MCF 10A (cell line): ENCODE results near the gene SH3RF1. TPM values are rescaled to one million over a fixed set of nuclear protein-coding genes. Genes with fewer than 3 reads are reported as not detected.

ENCODE experiments used
- BruUV-seq: library from RNA; stranded (reverse); fragments of 400-500 nt; replicated peaks from 2 replicates; lab custom pipeline; 2021; lab: Mats Ljungman, UMichigan
- CTCF ChIA-PET: fragments of 300-600 bp; sonication (Branson Sonifier 250); formaldehyde crosslinking; extraction: SDS; loops from one replicate; lab custom pipeline; 2021; ENCODE audit warnings: antibody characterized with exemption, inconsistent platforms; lab: Yijun Ruan, JAX
- POLR2A ChIA-PET: fragments of 300-600, 350-650 bp; sonication (Branson Sonifier 250); formaldehyde crosslinking; extraction: SDS; loops from one replicate; lab custom pipeline; 2020; ENCODE audit warnings: antibody characterized with exemption, inconsistent platforms; lab: Yijun Ruan, JAX
- DNase-seq: peaks from one replicate; pipeline ENCODE4 v3.0.0-alpha.2; 2018; ENCODE audit not compliant: unreplicated experiment
- H3K27ac Mint-ChIP-seq: one replicate; pipeline ENCODE4 v1.8.0; 2022; ENCODE audit warnings: mild to moderate bottlenecking, low read depth, mixed read lengths; ENCODE audit not compliant: unreplicated experiment
- H3K27me3 Mint-ChIP-seq: one replicate; pipeline ENCODE4 v1.8.0; 2022; ENCODE audit warnings: mixed read lengths; ENCODE audit not compliant: insufficient read depth, unreplicated experiment
- H3K36me3 Mint-ChIP-seq: one replicate; pipeline ENCODE4 v1.8.0; 2022; ENCODE audit warnings: mild to moderate bottlenecking, moderate library complexity, mixed read lengths; ENCODE audit not compliant: insufficient read depth, unreplicated experiment
- H3K4me1 Mint-ChIP-seq: one replicate; pipeline ENCODE4 v1.8.0; 2022; ENCODE audit warnings: mixed read lengths; ENCODE audit not compliant: insufficient read depth, unreplicated experiment
- H3K4me3 Mint-ChIP-seq: one replicate; pipeline ENCODE4 v1.8.0; 2022; ENCODE audit warnings: mild to moderate bottlenecking, moderate library complexity, mixed read lengths; ENCODE audit not compliant: unreplicated experiment
- H3K9me3 Mint-ChIP-seq: one replicate; pipeline ENCODE4 v1.8.0; 2022; ENCODE audit warnings: mixed read lengths; ENCODE audit not compliant: unreplicated experiment
- CTCF ChIP-seq: fragments of 200-600 bp; IDR thresholded peaks from one replicate; pipeline ENCODE4 v1.8.0; 2022; ENCODE audit warnings: antibody characterized with exemption, mild to moderate bottlenecking; ENCODE audit not compliant: unreplicated experiment
- intact Hi-C: fragments of 100-400 bp; cut with micrococcal nuclease; formaldehyde crosslinking; loops from 2 replicates; pipeline ENCODE4 v1.14.1; 2022
- total RNA-seq: library from RNA; stranded (reverse); gene quantifications from 2 replicates; pipeline ENCODE4 v1.2.3, GENCODE V29; 2022

The SH3RF1 gene
- total RNA-seq, 1 experiment from 2014 or later, result 17.4 TPM

- H3K4me1 Mint-ChIP-seq, result no peaks in the 10 kb centered on the region
- intact Hi-C loops, result no loop called here
- BruUV-seq, result no TSS peak
- H3K4me3 Mint-ChIP-seq, result no peak overlapping the region
- no peak for DNase-seq
- H3K27me3 Mint-ChIP-seq, result no peaks in the 10 kb centered on the region
- H3K36me3 Mint-ChIP-seq, result peaks cover 7% of the 10 kb centered on the region
- no peak for TF ChIP-seq CTCF
- no peak overlapping the region for H3K27ac Mint-ChIP-seq
- no peaks in the 10 kb centered on the region for H3K9me3 Mint-ChIP-seq
- ChIA-PET CTCF (interaction anchor here (0.6 kb wide), 1 partner anchor 451 kb away, joined by 4 read pairs; no protein-coding TSS in a partner anchor), POLR2A (no interaction called here)
Observed at GRCh38 chr4:169054879-169055278, 215.9 kb downstream of the SH3RF1 start.

GRCh38 chr4:169052594-169052945 lies 218.2 kb downstream of the SH3RF1 start:
- CTCF ChIA-PET, result interaction anchor here (0.6 to 0.9 kb wide), 2 partner anchors 9 to 345 kb away, joined by 3 to 4 read pairs; no protein-coding TSS in a partner anchor

GRCh38 chr4:169051761-169052593 lies 218.8 kb downstream of the SH3RF1 start:
- CTCF ChIA-PET, result interaction anchor here (0.6 to 0.9 kb wide), 3 partner anchors 8 to 345 kb away, joined by 3 to 4 read pairs (median 4); no protein-coding TSS in a partner anchor
- intact Hi-C loops, result no loop called here
- POLR2A ChIA-PET, result no interaction called here
- peaks cover 7% of the 10 kb centered on the region for H3K36me3 Mint-ChIP-seq
- no peak for TF ChIP-seq CTCF
- no peak overlapping the region for H3K27ac Mint-ChIP-seq
- no peaks in the 10 kb centered on the region for H3K9me3 Mint-ChIP-seq
- no peaks in the 10 kb centered on the region for H3K4me1 Mint-ChIP-seq
- DNase-seq, result no peak
- H3K4me3 Mint-ChIP-seq, result no peak overlapping the region
- no TSS peak for BruUV-seq
- H3K27me3 Mint-ChIP-seq, result no peaks in the 10 kb centered on the region

More at GRCh38 chr4:169052594-169052945, 218.2 kb downstream of the SH3RF1 start:
- intact Hi-C loops, result no loop called here
- no peak for TF ChIP-seq CTCF
- BruUV-seq, result no TSS peak
- no peak for DNase-seq
- H3K9me3 Mint-ChIP-seq, result no peaks in the 10 kb centered on the region
- no peaks in the 10 kb centered on the region for H3K4me1 Mint-ChIP-seq
- H3K27ac Mint-ChIP-seq, result no peak overlapping the region
- POLR2A ChIA-PET, result no interaction called here
- no peak overlapping the region for H3K4me3 Mint-ChIP-seq
- peaks cover 7% of the 10 kb centered on the region for H3K36me3 Mint-ChIP-seq
- H3K27me3 Mint-ChIP-seq, result no peaks in the 10 kb centered on the region

GRCh38 chr4:169050881-169051760 lies 219.6 kb downstream of the SH3RF1 start:
- no peak overlapping the region for H3K4me3 Mint-ChIP-seq
- H3K36me3 Mint-ChIP-seq, result peaks cover 7% of the 10 kb centered on the region
- ChIA-PET POLR2A (no interaction called here), CTCF (no interaction called here)
- intact Hi-C loops, result no loop called here
- H3K27me3 Mint-ChIP-seq, result no peaks in the 10 kb centered on the region
- H3K9me3 Mint-ChIP-seq, result no peaks in the 10 kb centered on the region
- no peak overlapping the region for H3K27ac Mint-ChIP-seq
- no peak for DNase-seq
- TF ChIP-seq CTCF, result no peak
- BruUV-seq, result no TSS peak
- no peaks in the 10 kb centered on the region for H3K4me1 Mint-ChIP-seq
